Ovary (tissue), 3 donors: ENCODE results near the gene UBE2D1.

Experiments
- EP300 ChIP-seq: sonication (generic); formaldehyde crosslinking; IDR thresholded peaks from one replicate; pipeline ENCODE4 v1.6.1; 2017; ENCODE audit warnings: antibody characterized with exemption
- TF ChIP-seq, protein P1 (sequence below), 3 donors: fragments of 450-650 bp in 2 of 3; fragments of 200-600 bp in 1 of 3; IDR thresholded peaks; one replicate each; pipeline versions ENCODE4 v1.5.1 to v1.8.0; 2016 to 2022; ENCODE audit warnings: antibody characterized with exemption in 3 of 3, mild to moderate bottlenecking in 1 of 3
- donor health status: DM: no; HTN: no; CAD: no.

DNA sequence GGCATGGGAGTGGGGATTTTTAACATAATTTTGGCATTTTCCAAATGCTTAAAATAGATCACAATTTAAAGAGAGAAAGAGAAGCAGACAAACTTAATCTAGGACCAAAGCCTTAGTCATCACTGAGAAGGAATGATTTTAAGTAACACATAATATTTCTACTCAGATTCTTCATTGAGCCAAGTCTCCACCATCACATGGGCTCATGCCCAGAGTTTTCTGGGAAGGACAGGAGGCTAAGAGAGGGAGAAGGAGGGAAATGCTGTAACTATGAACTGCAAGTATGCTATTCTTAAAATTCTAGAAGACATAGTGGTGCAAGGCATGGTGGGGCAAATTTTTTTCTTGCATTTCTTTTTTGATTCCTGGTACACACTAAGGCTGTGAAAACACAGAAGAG is 23.8 kb upstream of the UBE2D1 start:
- TF ChIP-seq, protein P1, sequence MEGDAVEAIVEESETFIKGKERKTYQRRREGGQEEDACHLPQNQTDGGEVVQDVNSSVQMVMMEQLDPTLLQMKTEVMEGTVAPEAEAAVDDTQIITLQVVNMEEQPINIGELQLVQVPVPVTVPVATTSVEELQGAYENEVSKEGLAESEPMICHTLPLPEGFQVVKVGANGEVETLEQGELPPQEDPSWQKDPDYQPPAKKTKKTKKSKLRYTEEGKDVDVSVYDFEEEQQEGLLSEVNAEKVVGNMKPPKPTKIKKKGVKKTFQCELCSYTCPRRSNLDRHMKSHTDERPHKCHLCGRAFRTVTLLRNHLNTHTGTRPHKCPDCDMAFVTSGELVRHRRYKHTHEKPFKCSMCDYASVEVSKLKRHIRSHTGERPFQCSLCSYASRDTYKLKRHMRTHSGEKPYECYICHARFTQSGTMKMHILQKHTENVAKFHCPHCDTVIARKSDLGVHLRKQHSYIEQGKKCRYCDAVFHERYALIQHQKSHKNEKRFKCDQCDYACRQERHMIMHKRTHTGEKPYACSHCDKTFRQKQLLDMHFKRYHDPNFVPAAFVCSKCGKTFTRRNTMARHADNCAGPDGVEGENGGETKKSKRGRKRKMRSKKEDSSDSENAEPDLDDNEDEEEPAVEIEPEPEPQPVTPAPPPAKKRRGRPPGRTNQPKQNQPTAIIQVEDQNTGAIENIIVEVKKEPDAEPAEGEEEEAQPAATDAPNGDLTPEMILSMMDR (IDR thresholded peaks at IDR 0.05) = no peak
- TF ChIP-seq EP300 = no peak
